Vagina (tissue), 2 donors: ENCODE results near the gene MED15.

Source experiments
- CTCF ChIP-seq, 3 experiments: fragments of 450-650 bp in 2 of 3; fragments of 200-600 bp in 1 of 3; sonication (generic) in 1 of 3; IDR thresholded peaks; one replicate each; pipeline ENCODE4 v1.5.1; 2017 to 2019; ENCODE audit warnings: antibody characterized with exemption in 3 of 3, mild to moderate bottlenecking in 2 of 3, moderate library complexity in 2 of 3
- POLR2AphosphoS5 ChIP-seq, 2 donors: sonication (generic); formaldehyde crosslinking; IDR thresholded peaks; one replicate each; pipeline ENCODE4 v1.9.0; 2017; ENCODE audit warnings: antibody characterized with exemption in 2 of 2, mild to moderate bottlenecking in 2 of 2, low read depth in 1 of 2; ENCODE audit not compliant: insufficient read depth in 1 of 2

GRCh38 chr22:20526305-20526627 is 18.9 kb downstream of the MED15 start:
- no peak for TF ChIP-seq POLR2AphosphoS5 (IDR thresholded peaks at IDR 0.05; ENCODE audit: insufficient read depth in 1 of 2, low read depth in 1 of 2)
- TF ChIP-seq CTCF (IDR thresholded peaks at IDR 0.05): no peak
